NCI-H82 treated with DMSO at 0.1 percent for 48 hours (cell line): ENCODE measurements around the gene LBX1.
"Not testable (repeated sequence)": the region's sequence is repeated elsewhere in the genome, so short reads cannot be mapped to it uniquely, and the experiment has no call there.

ENCODE experiments used
- DNase-seq: peaks from one replicate; lab custom pipeline; 2025; ENCODE audit not compliant: unreplicated experiment; lab: John Stamatoyannopoulos, UW

The LBX1 gene

GRCh38 chr10:101215397-101216206 is 13.7 kb downstream of the LBX1 start:
- no peak for DNase-seq

- DNase-seq = peak; percentile 48
These were observed 14.5 kb downstream of the LBX1 start for GRCh38 chr10:101214446-101215396.

GRCh38 chr10:101208543-101208942 is 20.7 kb downstream of the LBX1 start:
- no peak for DNase-seq

GRCh38 chr10:101207026-101207425 is 22.2 kb downstream of the LBX1 start:
- no peak for DNase-seq

- not testable (repeated sequence) for DNase-seq
These were observed 26.6 kb downstream of the LBX1 start for GRCh38 chr10:101202667-101203066.

GRCh38 chr10:101198326-101198977 is 30.8 kb downstream of the LBX1 start:
- not testable (repeated sequence) for DNase-seq

GRCh38 chr10:101195921-101196320 is 33.3 kb downstream of the LBX1 start:
- DNase-seq = no peak

- DNase-seq = no peak
These were observed 39.5 kb downstream of the LBX1 start for GRCh38 chr10:101189461-101190401.

- no peak for DNase-seq
These were observed 40.3 kb downstream of the LBX1 start for GRCh38 chr10:101188942-101189341.

- DNase-seq = no peak
These were observed 45.6 kb downstream of the LBX1 start for GRCh38 chr10:101183458-101184183.

- DNase-seq = no peak
These were observed 46.3 kb downstream of the LBX1 start for GRCh38 chr10:101182936-101183335.
